ENCODE measurements around the gene S100PBP.

S100PBP gene

GRCh38 chr1:32888677-32889420 lies 71.4 kb downstream of the S100PBP start:
- DNase-seq, result no peak

- no peak for DNase-seq
Measured at GRCh38 chr1:32889731-32890278, 72.4 kb downstream of the S100PBP start.

- no peak for DNase-seq
Measured at GRCh38 chr1:32890516-32891240, 73.2 kb downstream of the S100PBP start.

GRCh38 chr1:32891241-32891570 lies 73.8 kb downstream of the S100PBP start:
- no peak for DNase-seq

- no peak for DNase-seq
Measured at GRCh38 chr1:32891630-32892029, 74.2 kb downstream of the S100PBP start.

- peak; percentile 68 for DNase-seq
Measured at GRCh38 chr1:32892368-32893197, 75.1 kb downstream of the S100PBP start.

- DNase-seq, result peak; percentile 32
Measured at GRCh38 chr1:32893198-32894018, 76.0 kb downstream of the S100PBP start.

GRCh38 chr1:32894019-32894600 lies 76.7 kb downstream of the S100PBP start:
- DNase-seq, result no peak

GRCh38 chr1:32894681-32895080 lies 77.2 kb downstream of the S100PBP start:
- no peak for DNase-seq

- DNase-seq, result no peak
Measured at GRCh38 chr1:32895325-32896215, 78.1 kb downstream of the S100PBP start.

GRCh38 chr1:32896451-32896850 lies 79.0 kb downstream of the S100PBP start:
- DNase-seq, result no peak

GRCh38 chr1:32897082-32898049 lies 79.9 kb downstream of the S100PBP start:
- DNase-seq, result no peak

- DNase-seq, result no peak
Measured at GRCh38 chr1:32898056-32898455, 80.6 kb downstream of the S100PBP start.

GRCh38 chr1:32898958-32899357 lies 81.5 kb downstream of the S100PBP start:
- DNase-seq, result no peak

GRCh38 chr1:32899586-32900296 lies 82.3 kb downstream of the S100PBP start:
- no peak for DNase-seq

- no peak for DNase-seq
Measured at GRCh38 chr1:32900371-32900955, 83.0 kb downstream of the S100PBP start.

GRCh38 chr1:32900956-32901822 lies 83.7 kb downstream of the S100PBP start, which contains the start of gene TMEM54:
Gene TMEM54, minus strand, starts transcription at chr1:32901389. Its CDS starts 151 bp downstream, at chr1:32901238.
- DNase-seq, result peak; percentile 40

Data from stimulated activated CD4-positive, alpha-beta T cell treated with anti-CD3 and anti-CD28 coated beads, Interleukin-15, amount 100 ng/mL, for 24 hours (primary cell).